ENCODE measurements around the gene SLC25A44. TPM values are rescaled to one million over a fixed set of nuclear protein-coding genes. Genes with fewer than 3 reads are reported as not detected.

The SLC25A44 gene
- total RNA-seq, 1 experiment from 2014 or later: 28.1 TPM

DNA sequence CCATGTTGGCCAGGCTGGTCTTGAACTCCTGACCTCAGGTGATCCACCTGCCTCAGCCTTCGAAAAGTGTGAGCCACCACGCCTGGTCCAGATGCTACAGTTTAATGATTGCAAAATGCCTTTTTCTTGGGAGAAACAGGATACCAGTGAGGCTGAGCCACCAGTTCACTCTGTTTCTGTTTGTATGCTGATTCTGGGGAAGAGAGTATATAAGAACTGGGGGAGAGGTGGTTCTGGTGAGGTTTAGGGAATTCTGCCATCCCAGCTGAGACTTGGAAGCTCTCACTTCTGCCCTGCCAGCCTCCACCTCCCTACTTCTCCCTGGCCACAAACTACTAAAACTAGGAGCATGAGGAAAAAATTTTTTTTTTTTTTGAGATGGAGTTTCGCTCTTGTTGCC, 10.8 kb downstream of the SLC25A44 start:
- POLR2A ChIA-PET (ENCODE audit: unreplicated experiment): no interaction called here

DNA sequence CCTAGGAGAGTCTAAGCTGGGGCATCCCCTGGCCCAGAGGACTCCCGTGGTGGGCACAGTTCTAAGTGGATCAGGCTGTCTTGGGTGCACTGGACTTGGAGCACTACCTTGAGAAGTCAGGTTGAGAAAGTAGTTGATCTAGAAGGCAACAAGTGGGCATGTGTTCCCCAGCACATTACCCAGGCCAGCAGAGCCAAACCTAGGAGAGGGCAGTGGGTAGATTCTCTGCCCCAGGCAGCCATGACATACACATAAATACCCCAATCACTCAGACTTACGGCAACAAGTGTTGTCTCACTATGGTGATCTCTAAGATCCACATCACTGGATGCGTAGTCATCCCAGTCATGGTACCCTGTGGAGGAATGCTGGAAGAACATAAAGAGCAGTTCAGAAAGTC, 17.3 kb downstream of the SLC25A44 start:
- no TSS peak for BruUV-seq (replicated peaks)
- CTCF ChIA-PET: no interaction called here

More for the DNA sequence above, 10.8 kb downstream of the SLC25A44 start:
- H3K79me2 ChIP-seq (ENCODE audit: low read length): peaks cover 29% of the 10 kb centered on the region
- no TSS peak for BruUV-seq (replicated peaks)
- CTCF ChIA-PET: no interaction called here
- no peaks in the 10 kb centered on the region for H4K20me1 ChIP-seq (ENCODE audit: low read length)
- no peak overlapping the region for H2AFZ ChIP-seq (ENCODE audit: low read length)
- H3K9me2 ChIP-seq (replicated peaks; ENCODE audit: low read length): no peaks in the 10 kb centered on the region
- ATAC-seq: no peak
- H3K4me1 ChIP-seq (ENCODE audit: insufficient read depth, low read length): peaks cover 12% of the 10 kb centered on the region
- H3K9ac ChIP-seq (ENCODE audit: low read length): no peak overlapping the region
- no peak for DNase-seq
- no peaks in the 10 kb centered on the region for H3K27me3 ChIP-seq (ENCODE audit: low read length)
- no peak overlapping the region for H3K4me2 ChIP-seq (ENCODE audit: low read length)
- peaks cover 4% of the 10 kb centered on the region for H3F3A ChIP-seq (ENCODE audit: low read length, unreplicated experiment)
- TF ChIP-seq EZH2 (IDR thresholded peaks at IDR 0.05; ENCODE audit: low read length, unreplicated experiment): no peak
- TF ChIP-seq EZH2phosphoT487 (IDR thresholded peaks at IDR 0.05; ENCODE audit: borderline replicate concordance, low read length): no peak
- TF ChIP-seq, protein P1, sequence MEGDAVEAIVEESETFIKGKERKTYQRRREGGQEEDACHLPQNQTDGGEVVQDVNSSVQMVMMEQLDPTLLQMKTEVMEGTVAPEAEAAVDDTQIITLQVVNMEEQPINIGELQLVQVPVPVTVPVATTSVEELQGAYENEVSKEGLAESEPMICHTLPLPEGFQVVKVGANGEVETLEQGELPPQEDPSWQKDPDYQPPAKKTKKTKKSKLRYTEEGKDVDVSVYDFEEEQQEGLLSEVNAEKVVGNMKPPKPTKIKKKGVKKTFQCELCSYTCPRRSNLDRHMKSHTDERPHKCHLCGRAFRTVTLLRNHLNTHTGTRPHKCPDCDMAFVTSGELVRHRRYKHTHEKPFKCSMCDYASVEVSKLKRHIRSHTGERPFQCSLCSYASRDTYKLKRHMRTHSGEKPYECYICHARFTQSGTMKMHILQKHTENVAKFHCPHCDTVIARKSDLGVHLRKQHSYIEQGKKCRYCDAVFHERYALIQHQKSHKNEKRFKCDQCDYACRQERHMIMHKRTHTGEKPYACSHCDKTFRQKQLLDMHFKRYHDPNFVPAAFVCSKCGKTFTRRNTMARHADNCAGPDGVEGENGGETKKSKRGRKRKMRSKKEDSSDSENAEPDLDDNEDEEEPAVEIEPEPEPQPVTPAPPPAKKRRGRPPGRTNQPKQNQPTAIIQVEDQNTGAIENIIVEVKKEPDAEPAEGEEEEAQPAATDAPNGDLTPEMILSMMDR (conservative IDR thresholded peaks at IDR 0.05; ENCODE audit: low read depth, low read length): no peak
- intact Hi-C loops (cut with micrococcal nuclease): no loop called here
- H3K36me3 ChIP-seq (ENCODE audit: low read depth, low read length): peaks cover 36% of the 10 kb centered on the region
- H3K4me3 ChIP-seq (ENCODE audit: low read length): no peak overlapping the region
- no peaks in the 10 kb centered on the region for H3K9me3 ChIP-seq (ENCODE audit: low read length)
- H3K27ac ChIP-seq (ENCODE audit: low read length): no peak overlapping the region

DNA sequence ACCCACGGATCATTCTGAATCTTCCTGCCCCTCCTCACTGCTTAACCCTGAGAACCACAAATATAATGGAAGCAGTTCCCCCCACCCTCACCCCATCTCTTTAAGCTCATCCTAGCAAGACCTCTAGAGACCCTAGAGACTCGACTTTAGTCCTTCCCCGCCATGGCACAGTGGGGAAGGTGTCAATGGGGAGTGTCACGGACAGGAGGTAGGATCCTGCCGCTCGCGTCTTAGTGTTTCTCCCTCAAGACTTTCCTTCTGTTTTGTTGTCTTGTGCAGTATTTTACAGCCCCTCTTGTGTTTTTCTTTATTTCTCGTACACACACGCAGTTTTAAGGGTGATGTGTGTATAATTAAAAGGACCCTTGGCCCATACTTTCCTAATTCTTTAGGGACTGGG, 18.2 kb downstream of the SLC25A44 start:
- peaks cover 19% of the 10 kb centered on the region for H3K36me3 ChIP-seq (ENCODE audit: low read depth, low read length)
- no peaks in the 10 kb centered on the region for H3K27me3 ChIP-seq (ENCODE audit: low read length)
- peaks cover 22% of the 10 kb centered on the region for H3K79me2 ChIP-seq (ENCODE audit: low read length)
- peak overlapping the region; percentile 84 for H3K4me3 ChIP-seq (ENCODE audit: low read length)
- peak overlapping the region; percentile 85 for H3K27ac ChIP-seq (ENCODE audit: low read length)
- no peaks in the 10 kb centered on the region for H4K20me1 ChIP-seq (ENCODE audit: low read length)
- peak overlapping the region; percentile 88 for H2AFZ ChIP-seq (ENCODE audit: low read length)
- H3K9ac ChIP-seq (ENCODE audit: low read length): peak overlapping the region; percentile 93
- ChIA-PET CTCF (interaction anchor here (1.0 to 1.1 kb wide), 2 partner anchors 66 to 82 kb away, joined by 3 to 13 read pairs; no protein-coding TSS in a partner anchor), POLR2A (ENCODE audit: unreplicated experiment) (no interaction called here)
- H3K4me2 ChIP-seq (ENCODE audit: low read length): peak overlapping the region; percentile 95
- H3K4me1 ChIP-seq (ENCODE audit: insufficient read depth, low read length): peaks cover 14% of the 10 kb centered on the region
- no peak for TF ChIP-seq EZH2 (IDR thresholded peaks at IDR 0.05; ENCODE audit: low read length, unreplicated experiment)
- TF ChIP-seq, protein P1 (conservative IDR thresholded peaks at IDR 0.05; ENCODE audit: low read depth, low read length): no peak
- no peak for TF ChIP-seq EZH2phosphoT487 (IDR thresholded peaks at IDR 0.05; ENCODE audit: borderline replicate concordance, low read length)
- no TSS peak for BruUV-seq (replicated peaks)
- H3F3A ChIP-seq (ENCODE audit: low read length, unreplicated experiment): no peaks in the 10 kb centered on the region
- intact Hi-C loops (cut with micrococcal nuclease): no loop called here
- H3K9me3 ChIP-seq (ENCODE audit: low read length): no peaks in the 10 kb centered on the region
- ATAC-seq (no peak), DNase-seq (no peak)
- H3K9me2 ChIP-seq (replicated peaks; ENCODE audit: low read length): no peaks in the 10 kb centered on the region

More for the DNA sequence above, 17.3 kb downstream of the SLC25A44 start:
- H4K20me1 ChIP-seq (ENCODE audit: low read length): no peaks in the 10 kb centered on the region
- no peak overlapping the region for H3K27ac ChIP-seq (ENCODE audit: low read length)
- H2AFZ ChIP-seq (ENCODE audit: low read length): no peak overlapping the region
- H3K27me3 ChIP-seq (ENCODE audit: low read length): no peaks in the 10 kb centered on the region
- no peak overlapping the region for H3K9ac ChIP-seq (ENCODE audit: low read length)
- no peaks in the 10 kb centered on the region for H3F3A ChIP-seq (ENCODE audit: low read length, unreplicated experiment)
- H3K9me3 ChIP-seq (ENCODE audit: low read length): no peaks in the 10 kb centered on the region
- TF ChIP-seq EZH2 (IDR thresholded peaks at IDR 0.05; ENCODE audit: low read length, unreplicated experiment): no peak
- TF ChIP-seq EZH2phosphoT487 (IDR thresholded peaks at IDR 0.05; ENCODE audit: borderline replicate concordance, low read length): no peak
- TF ChIP-seq, protein P1 (conservative IDR thresholded peaks at IDR 0.05; ENCODE audit: low read depth, low read length): no peak
- intact Hi-C loops (cut with micrococcal nuclease): no loop called here
- POLR2A ChIA-PET (ENCODE audit: unreplicated experiment): no interaction called here
- H3K4me1 ChIP-seq (ENCODE audit: insufficient read depth, low read length): peaks cover 14% of the 10 kb centered on the region
- peaks cover 25% of the 10 kb centered on the region for H3K36me3 ChIP-seq (ENCODE audit: low read depth, low read length)
- ATAC-seq (no peak), DNase-seq (no peak)
- no peaks in the 10 kb centered on the region for H3K9me2 ChIP-seq (replicated peaks; ENCODE audit: low read length)
- H3K4me3 ChIP-seq (ENCODE audit: low read length): no peak overlapping the region
- H3K4me2 ChIP-seq (ENCODE audit: low read length): no peak overlapping the region
- peaks cover 22% of the 10 kb centered on the region for H3K79me2 ChIP-seq (ENCODE audit: low read length)

Measured in PC-3 (cell line).